OCI-LY1 (cell line): ENCODE measurements around the gene TRIM73.
"Not testable (repeated sequence)": the region's sequence is repeated elsewhere in the genome, so short reads cannot be mapped to it uniquely, and the experiment has no call there.

Experiments used
- CTCF ChIP-seq: fragments of 200-600 bp; sonication (generic), shearing (Covaris generic); IDR thresholded peaks from 2 replicates; pipeline ENCODE4 v1.5.1; 2017; ENCODE audit warnings: mild to moderate bottlenecking, antibody characterized with exemption, low read length, moderate library complexity, mixed read lengths
- EZH2 ChIP-seq: fragments of 200-600 bp; sonication (generic), shearing (Covaris generic); IDR thresholded peaks from 2 replicates; pipeline ENCODE4 v1.8.0; 2017; ENCODE audit warnings: borderline replicate concordance, mixed run types, mild to moderate bottlenecking, antibody characterized with exemption, low read length, moderate library complexity, mixed read lengths

- TF ChIP-seq CTCF, EZH2: not testable (repeated sequence)
Measured at GRCh38 chr7:75423481-75423880, 28.1 kb downstream of the TRIM73 start.
